A673 (cell line): ENCODE data around the gene PYGL. TPM values are rescaled to one million over a fixed set of nuclear protein-coding genes. Genes with fewer than 3 reads are reported as not detected.
A peak's percentile ranks its signal among the peaks of the same experiment; 100 is the strongest.

ENCODE experiments used
- BruUV-seq: library from RNA; stranded (reverse); fragments of 400-500 nt; replicated peaks from 2 replicates; lab custom pipeline; 2021; lab: Mats Ljungman, UMichigan
- CTCF ChIA-PET: fragments of 300-600 bp; sonication (Branson Sonifier 250); formaldehyde crosslinking; loops from one replicate; lab custom pipeline; 2022; ENCODE audit warnings: antibody characterized with exemption; lab: Charles Lee
- POLR2A ChIA-PET: fragments of 300-600 bp; sonication (Branson Sonifier 250); formaldehyde crosslinking; loops from one replicate; lab custom pipeline; 2022; ENCODE audit warnings: antibody characterized with exemption; ENCODE audit not compliant: low non-redundant PET; lab: Charles Lee
- DNase-seq: peaks from one replicate; pipeline ENCODE4 v3.0.0-alpha.2; 2015; ENCODE audit warnings: low spot score
- H3K27ac ChIP-seq: fragments of 200-600 bp; sonication (generic); 2 replicates; pipeline ENCODE4 v1.5.1; 2016; ENCODE audit warnings: mixed run types, low read depth, mild to moderate bottlenecking, mixed read lengths, antibody characterized with exemption, low read length; ENCODE audit not compliant: poor library complexity, severe bottlenecking
- H3K27me3 ChIP-seq: fragments of 200-600 bp; sonication (generic); replicated peaks from 2 replicates; pipeline ENCODE4 v1.6.1; 2017; ENCODE audit warnings: mixed run types, low read depth, mild to moderate bottlenecking, mixed read lengths, antibody characterized with exemption, low read length; ENCODE audit not compliant: insufficient read depth, poor library complexity
- H3K36me3 ChIP-seq: fragments of 200-600 bp; sonication (generic); 2 replicates; pipeline ENCODE4 v1.6.1; 2016; ENCODE audit warnings: mixed run types, mild to moderate bottlenecking, mixed read lengths, antibody characterized with exemption, low read length; ENCODE audit not compliant: insufficient read depth, poor library complexity, severe bottlenecking
- H3K4me1 ChIP-seq: fragments of 200-600 bp; sonication (generic); 2 replicates; pipeline ENCODE4 v1.6.1; 2017; ENCODE audit warnings: mixed run types, mild to moderate bottlenecking, mixed read lengths, antibody characterized with exemption, low read length; ENCODE audit not compliant: insufficient read depth, poor library complexity, severe bottlenecking
- H3K4me3 ChIP-seq: fragments of 200-600 bp; sonication (generic); 2 replicates; pipeline ENCODE4 v1.5.1; 2016; ENCODE audit warnings: low read depth, mixed run types, mild to moderate bottlenecking, mixed read lengths, low read length; ENCODE audit not compliant: poor library complexity, severe bottlenecking
- H3K9me3 ChIP-seq: fragments of 200-600 bp; sonication (generic); 2 replicates; pipeline ENCODE4 v1.6.1; 2016; ENCODE audit warnings: mixed run types, low read depth, mild to moderate bottlenecking, mixed read lengths, antibody characterized with exemption, low read length; ENCODE audit not compliant: poor library complexity, severe bottlenecking
- CTCF ChIP-seq: fragments of 300-800, 200-600 bp; sonication (generic); conservative IDR thresholded peaks from 2 replicates; pipeline ENCODE4 v1.5.1; 2017; ENCODE audit warnings: low read depth, mild to moderate bottlenecking, antibody characterized with exemption, low read length, moderate library complexity, mixed read lengths
- EZH2 ChIP-seq: fragments of 200-600 bp; sonication (generic); IDR thresholded peaks from 2 replicates; pipeline ENCODE4 v1.6.1; 2017; ENCODE audit warnings: borderline replicate concordance, low read depth, mild to moderate bottlenecking, mixed read lengths, antibody characterized with exemption, low read length; ENCODE audit not compliant: poor library complexity, severe bottlenecking
- intact Hi-C: fragments of 100-400 bp; cut with micrococcal nuclease; formaldehyde crosslinking; loops from one replicate; pipeline ENCODE4 v1.10.0; 2022; ENCODE audit not compliant: unreplicated experiment
- total RNA-seq: library from RNA; stranded (reverse); gene quantifications from 2 replicates; pipeline ENCODE4 v1.2.3, GENCODE V29; 2021

The PYGL gene
- total RNA-seq, 1 experiment from 2014 or later: 14.2 TPM

DNA sequence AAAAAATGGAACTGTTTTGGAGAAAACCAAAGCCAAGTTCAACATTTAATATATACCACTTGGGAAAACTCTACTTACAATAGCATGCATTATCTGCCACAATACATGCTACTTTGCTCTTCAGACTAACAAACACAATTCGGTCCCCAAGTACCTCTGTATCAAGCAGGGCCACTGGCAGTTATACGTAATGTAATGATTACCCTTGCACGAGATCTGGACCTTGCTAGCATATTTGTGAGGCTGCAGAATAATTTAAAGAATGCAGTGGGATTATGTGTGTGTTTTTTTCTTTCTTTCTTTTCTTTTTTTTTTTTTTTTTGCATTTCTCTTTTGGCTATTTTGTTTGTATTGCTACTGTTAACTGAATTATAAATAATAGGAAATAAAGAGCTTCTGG lies 22.8 kb upstream of the PYGL start:
- Histone ChIP-seq H3K4me1 (peaks cover 16% of the 10 kb centered on the region), H3K36me3 (no peaks in the 10 kb centered on the region), H3K9me3 (no peaks in the 10 kb centered on the region), H3K4me3 (no peak overlapping the region), H3K27me3 (no peaks in the 10 kb centered on the region), H3K27ac (no peak overlapping the region)
- POLR2A ChIA-PET: no interaction called here
- CTCF ChIA-PET: no interaction called here
- no TSS peak for BruUV-seq
- no peak for DNase-seq
- intact Hi-C loops: no loop called here
- no peak for TF ChIP-seq EZH2
- no peak for TF ChIP-seq CTCF

DNA sequence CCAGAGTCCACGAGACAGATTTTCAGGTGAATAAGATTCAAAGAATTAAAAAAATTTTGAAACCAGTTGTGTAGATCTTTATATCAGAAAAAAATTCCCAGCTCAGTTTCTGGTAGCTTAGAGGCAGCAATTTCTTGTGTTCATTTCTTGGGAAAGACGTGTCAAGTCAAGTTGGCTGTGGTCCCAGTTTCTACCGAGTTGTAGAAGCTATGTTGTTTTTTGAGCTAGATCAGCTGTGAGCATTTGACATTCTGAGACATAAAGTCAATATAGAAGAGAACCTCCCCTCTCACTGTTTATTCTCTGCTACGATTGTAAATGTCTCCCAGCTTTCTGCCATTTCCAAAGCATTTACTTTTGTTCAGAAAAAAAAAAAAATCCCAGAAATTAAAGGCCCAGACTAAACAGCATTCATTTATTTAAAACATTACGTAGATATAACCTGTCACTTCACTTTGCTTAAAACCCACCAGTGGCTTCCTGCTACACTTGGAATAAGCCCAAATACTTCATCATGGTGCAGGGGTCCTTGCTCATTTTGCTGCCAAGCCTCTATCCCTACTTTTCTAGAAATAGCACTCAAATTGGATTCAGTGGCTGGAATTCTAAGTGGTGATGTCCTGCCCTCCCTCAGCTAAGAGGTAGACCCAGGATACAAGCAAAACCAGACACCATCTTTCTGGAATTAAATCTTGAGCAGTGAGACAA lies 20.6 kb upstream of the PYGL start:
- DNase-seq: peak; percentile 64
- no TSS peak for BruUV-seq
- ChIA-PET POLR2A (no interaction called here), CTCF (interaction anchor here (0.7 kb wide), 2 partner anchors 9 to 420 kb away, joined by 3 to 4 read pairs; no protein-coding TSS in a partner anchor)
- intact Hi-C loops: no loop called here
- TF ChIP-seq EZH2 (no peak), CTCF (no peak)
- Histone ChIP-seq H3K4me3 (no peak overlapping the region), H3K4me1 (peaks cover 31% of the 10 kb centered on the region), H3K36me3 (no peaks in the 10 kb centered on the region), H3K27me3 (no peaks in the 10 kb centered on the region), H3K9me3 (no peaks in the 10 kb centered on the region), H3K27ac (no peak overlapping the region)

DNA sequence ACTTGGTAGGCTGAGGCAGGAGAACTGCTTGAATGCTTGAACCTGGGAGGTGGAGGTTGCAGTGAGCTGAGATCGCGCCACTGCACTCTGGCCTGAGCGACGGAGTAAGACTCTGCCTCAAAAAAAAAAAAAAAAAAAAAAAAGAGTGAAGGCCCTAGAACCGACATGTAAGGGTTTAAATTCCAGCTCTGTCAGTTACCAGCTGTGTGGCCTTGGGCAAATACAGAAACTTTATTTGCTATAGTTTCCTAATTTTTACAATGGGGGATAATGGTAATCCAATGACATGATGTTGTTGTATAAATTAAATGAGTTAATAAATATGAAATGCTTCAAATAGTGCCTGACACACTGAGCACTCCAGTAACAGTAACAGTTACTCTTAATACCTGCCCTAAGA lies 19.6 kb upstream of the PYGL start:
- Histone ChIP-seq H3K4me1 (peaks cover 31% of the 10 kb centered on the region), H3K27me3 (no peaks in the 10 kb centered on the region), H3K36me3 (no peaks in the 10 kb centered on the region), H3K4me3 (no peak overlapping the region), H3K27ac (no peak overlapping the region), H3K9me3 (no peaks in the 10 kb centered on the region)
- ChIA-PET CTCF (interaction anchor here (0.7 kb wide), 1 partner anchor 8 kb away, joined by 3 read pairs; no protein-coding TSS in a partner anchor), POLR2A (interaction anchor here (0.7 kb wide), 1 partner anchor 153 kb away, joined by 13 read pairs; no protein-coding TSS in a partner anchor)
- BruUV-seq: no TSS peak
- intact Hi-C loops: no loop called here
- TF ChIP-seq EZH2 (no peak), CTCF (no peak)
- DNase-seq: no peak
